ENCODE results near the gene FDXR. TPM values are rescaled to one million over a fixed set of nuclear protein-coding genes. Genes with fewer than 3 reads are reported as not detected.

Gene FDXR
- total RNA-seq, 1 donor from 2014 or later, result 34.2 TPM

- FAIRE-seq, result no peak
- TF ChIP-seq CTCF (IDR thresholded peaks at IDR 0.05; ENCODE audit: insufficient read depth, low read depth, low read length) (no peak), EZH2 (IDR thresholded peaks at IDR 0.05; ENCODE audit: insufficient read depth, low read length) (no peak)
- DNase-seq (ENCODE audit: low read depth), result no peak
- H3K36me3 Mint-ChIP-seq (ENCODE audit: low read depth, unreplicated experiment), result peaks cover 8% of the 10 kb centered on the region
- H3K4me3 Mint-ChIP-seq (ENCODE audit: unreplicated experiment), result no peak overlapping the region
- Histone ChIP-seq H2AFZ (ENCODE audit: low read depth, low read length) (no peak overlapping the region), H3K9ac (ENCODE audit: low read length) (no peak overlapping the region), H4K20me1 (ENCODE audit: insufficient read depth, low read length) (peaks cover 9% of the 10 kb centered on the region), H3K4me1 (ENCODE audit: insufficient read depth, low read length) (peaks cover 19% of the 10 kb centered on the region), H3K9me3 (ENCODE audit: insufficient read depth, low read depth, low read length) (no peaks in the 10 kb centered on the region), H3K4me3 (ENCODE audit: insufficient read depth, low read depth, low read length) (no peak overlapping the region), H3K4me2 (ENCODE audit: low read length) (no peak overlapping the region), H3K27me3 (ENCODE audit: insufficient read depth, low read length) (no peaks in the 10 kb centered on the region), H3K79me2 (ENCODE audit: insufficient read depth, low read length) (no peaks in the 10 kb centered on the region), H3K36me3 (ENCODE audit: insufficient read depth, low read length) (no peaks in the 10 kb centered on the region), H3K27ac (ENCODE audit: low read depth, low read length) (no peak overlapping the region)
- no peaks in the 10 kb centered on the region for H3K9me3 Mint-ChIP-seq (ENCODE audit: unreplicated experiment)
- peaks cover 3% of the 10 kb centered on the region for H3K27me3 Mint-ChIP-seq (ENCODE audit: low read depth, unreplicated experiment)
- H3K27ac Mint-ChIP-seq (ENCODE audit: unreplicated experiment), result peak overlapping the region; percentile 34
- peaks cover 19% of the 10 kb centered on the region for H3K4me1 Mint-ChIP-seq (ENCODE audit: low read depth, unreplicated experiment)
These were observed 34.5 kb downstream of the FDXR start for GRCh38 chr17:74838274-74838673.

- Mint-ChIP-seq H3K27me3 (ENCODE audit: low read depth, unreplicated experiment) (peaks cover 3% of the 10 kb centered on the region), H3K36me3 (ENCODE audit: low read depth, unreplicated experiment) (peaks cover 8% of the 10 kb centered on the region), H3K4me3 (ENCODE audit: unreplicated experiment) (no peak overlapping the region), H3K9me3 (ENCODE audit: unreplicated experiment) (no peaks in the 10 kb centered on the region), H3K4me1 (ENCODE audit: low read depth, unreplicated experiment) (peaks cover 26% of the 10 kb centered on the region), H3K27ac (ENCODE audit: unreplicated experiment) (no peak overlapping the region)
- Histone ChIP-seq H3K79me2 (ENCODE audit: insufficient read depth, low read length) (no peaks in the 10 kb centered on the region), H3K9ac (ENCODE audit: low read length) (no peak overlapping the region), H3K4me3 (ENCODE audit: insufficient read depth, low read depth, low read length) (no peak overlapping the region), H3K27me3 (ENCODE audit: insufficient read depth, low read length) (no peaks in the 10 kb centered on the region), H3K9me3 (ENCODE audit: insufficient read depth, low read depth, low read length) (no peaks in the 10 kb centered on the region), H3K27ac (ENCODE audit: low read depth, low read length) (no peak overlapping the region), H2AFZ (ENCODE audit: low read depth, low read length) (no peak overlapping the region), H3K4me2 (ENCODE audit: low read length) (no peak overlapping the region), H4K20me1 (ENCODE audit: insufficient read depth, low read length) (peaks cover 16% of the 10 kb centered on the region), H3K36me3 (ENCODE audit: insufficient read depth, low read length) (no peaks in the 10 kb centered on the region), H3K4me1 (ENCODE audit: insufficient read depth, low read length) (peaks cover 15% of the 10 kb centered on the region)
- TF ChIP-seq CTCF (IDR thresholded peaks at IDR 0.05; ENCODE audit: insufficient read depth, low read depth, low read length) (no peak), EZH2 (IDR thresholded peaks at IDR 0.05; ENCODE audit: insufficient read depth, low read length) (no peak)
- FAIRE-seq (no peak), DNase-seq (ENCODE audit: low read depth) (no peak)
These were observed 35.9 kb downstream of the FDXR start for GRCh38 chr17:74836691-74837467.

GRCh38 chr17:74836191-74836590, 36.6 kb downstream of the FDXR start:
- peaks cover 3% of the 10 kb centered on the region for H3K27me3 Mint-ChIP-seq (ENCODE audit: low read depth, unreplicated experiment)
- Histone ChIP-seq H3K4me3 (ENCODE audit: insufficient read depth, low read depth, low read length) (no peak overlapping the region), H3K79me2 (ENCODE audit: insufficient read depth, low read length) (no peaks in the 10 kb centered on the region), H3K27ac (ENCODE audit: low read depth, low read length) (no peak overlapping the region), H3K4me1 (ENCODE audit: insufficient read depth, low read length) (peaks cover 15% of the 10 kb centered on the region), H3K27me3 (ENCODE audit: insufficient read depth, low read length) (no peaks in the 10 kb centered on the region), H3K4me2 (ENCODE audit: low read length) (no peak overlapping the region), H3K36me3 (ENCODE audit: insufficient read depth, low read length) (no peaks in the 10 kb centered on the region), H2AFZ (ENCODE audit: low read depth, low read length) (no peak overlapping the region), H3K9ac (ENCODE audit: low read length) (no peak overlapping the region), H4K20me1 (ENCODE audit: insufficient read depth, low read length) (peaks cover 16% of the 10 kb centered on the region), H3K9me3 (ENCODE audit: insufficient read depth, low read depth, low read length) (no peaks in the 10 kb centered on the region)
- DNase-seq (ENCODE audit: low read depth) (no peak), FAIRE-seq (no peak)
- no peak for TF ChIP-seq EZH2 (IDR thresholded peaks at IDR 0.05; ENCODE audit: insufficient read depth, low read length)
- TF ChIP-seq CTCF (IDR thresholded peaks at IDR 0.05; ENCODE audit: insufficient read depth, low read depth, low read length), result no peak
- peaks cover 25% of the 10 kb centered on the region for H3K4me1 Mint-ChIP-seq (ENCODE audit: low read depth, unreplicated experiment)
- H3K4me3 Mint-ChIP-seq (ENCODE audit: unreplicated experiment), result no peak overlapping the region
- peaks cover 8% of the 10 kb centered on the region for H3K36me3 Mint-ChIP-seq (ENCODE audit: low read depth, unreplicated experiment)
- no peaks in the 10 kb centered on the region for H3K9me3 Mint-ChIP-seq (ENCODE audit: unreplicated experiment)
- no peak overlapping the region for H3K27ac Mint-ChIP-seq (ENCODE audit: unreplicated experiment)

Measured in astrocyte (in vitro differentiated cells and primary cell).